SU-DHL-6 (cell line): Measurements from ENCODE around the gene CLNK.

Experiments
- H2AFZ ChIP-seq: fragments of 200-600 bp; sonication (generic); 2 replicates; pipeline ENCODE4 v1.6.1; 2014; ENCODE audit warnings: low read depth, mild to moderate bottlenecking, moderate library complexity, mixed read lengths, antibody characterized with exemption, low read length; ENCODE audit not compliant: severe bottlenecking
- H3F3A ChIP-seq: fragments of 200-600 bp; shearing (Covaris generic); 2 replicates; pipeline ENCODE4 v1.6.0; 2016; ENCODE audit warnings: antibody characterized with exemption, mild to moderate bottlenecking; ENCODE audit not compliant: insufficient read depth
- H3K27ac ChIP-seq: fragments of 200-600 bp; sonication (generic); 2 replicates; pipeline ENCODE4 v1.5.1; 2016; ENCODE audit warnings: low read depth, mild to moderate bottlenecking, low read length, moderate library complexity, mixed read lengths
- H3K27me3 ChIP-seq: fragments of 200-600 bp; sonication (generic), shearing (Covaris generic); 2 replicates; pipeline ENCODE4 v1.6.0; 2014; ENCODE audit warnings: mild to moderate bottlenecking, low read length
- H3K36me3 ChIP-seq: fragments of 200-600 bp; sonication (generic); 2 replicates; pipeline ENCODE4 v1.6.1; 2014; ENCODE audit warnings: mild to moderate bottlenecking, low read length, mixed read lengths
- H3K4me2 ChIP-seq: fragments of 300-600, 200-600 bp; shearing (Covaris generic), sonication (generic); 2 replicates; pipeline ENCODE4 v1.6.0; 2014; ENCODE audit warnings: low read length, low read depth, mild to moderate bottlenecking; ENCODE audit not compliant: poor library complexity, severe bottlenecking
- H3K4me3 ChIP-seq: fragments of 200-600 bp; sonication (generic); 2 replicates; pipeline ENCODE4 v1.5.1; 2014; ENCODE audit warnings: antibody characterized with exemption, low read length, mild to moderate bottlenecking, mixed read lengths; ENCODE audit not compliant: insufficient read depth, poor library complexity, severe bottlenecking
- H3K79me2 ChIP-seq: fragments of 200-600 bp; sonication (generic); 2 replicates; pipeline ENCODE4 v1.6.1; 2014; ENCODE audit warnings: mild to moderate bottlenecking, low read length, moderate library complexity; ENCODE audit not compliant: insufficient read depth
- H3K9ac ChIP-seq: fragments of 200-600 bp; sonication (generic); 2 replicates; pipeline ENCODE4 v1.7.0; 2014; ENCODE audit warnings: mild to moderate bottlenecking, low read length
- H3K9me2 ChIP-seq: fragments of 200-600 bp; sonication (generic); replicated peaks from 2 replicates; pipeline ENCODE4 v1.6.1; 2014; ENCODE audit warnings: low read length; ENCODE audit not compliant: insufficient read depth
- H3K9me3 ChIP-seq: fragments of 200-600 bp; sonication (generic); 2 replicates; pipeline ENCODE4 v1.6.1; 2014; ENCODE audit warnings: low read length, mixed read lengths; ENCODE audit not compliant: insufficient read depth
- H4K20me1 ChIP-seq: fragments of 200-600 bp; sonication (generic); 2 replicates; pipeline ENCODE4 v1.6.1; 2014; ENCODE audit warnings: low read depth, mild to moderate bottlenecking, antibody characterized with exemption, low read length, moderate library complexity, mixed read lengths
- CTCF ChIP-seq: fragments of 200-600 bp; sonication (generic); IDR thresholded peaks from one replicate; pipeline ENCODE4 v1.5.1; 2017; ENCODE audit warnings: antibody characterized with exemption, mild to moderate bottlenecking, low read length, moderate library complexity; ENCODE audit not compliant: insufficient read depth, poor library complexity, severe bottlenecking
- EZH2phosphoT487 ChIP-seq: fragments of 200-600 bp; sonication (generic), shearing (Covaris generic); conservative IDR thresholded peaks from 2 replicates; pipeline ENCODE4 v1.6.1; 2018; ENCODE audit warnings: mild to moderate bottlenecking, antibody characterized with exemption, low read length, moderate library complexity, mixed read lengths

Gene CLNK

GRCh38 chr4:10690185-10690907 is 5.8 kb upstream of the CLNK start:
- TF ChIP-seq EZH2phosphoT487, result no peak
- no peak for TF ChIP-seq CTCF
- Histone ChIP-seq H3K79me2 (no peaks in the 10 kb centered on the region), H3K9me3 (no peaks in the 10 kb centered on the region), H3K9ac (no peak overlapping the region), H3F3A (no peaks in the 10 kb centered on the region), H2AFZ (no peak overlapping the region), H3K36me3 (no peaks in the 10 kb centered on the region), H3K27ac (no peak overlapping the region), H3K4me3 (no peak overlapping the region), H3K27me3 (no peaks in the 10 kb centered on the region), H4K20me1 (no peaks in the 10 kb centered on the region), H3K4me2 (no peak overlapping the region), H3K9me2 (no peaks in the 10 kb centered on the region)

GRCh38 chr4:10688846-10689245 is 4.3 kb upstream of the CLNK start:
- H3F3A ChIP-seq, result no peaks in the 10 kb centered on the region
- H3K27ac ChIP-seq, result no peak overlapping the region
- H3K4me2 ChIP-seq, result no peak overlapping the region
- H3K4me3 ChIP-seq, result no peak overlapping the region
- H2AFZ ChIP-seq, result no peak overlapping the region
- no peaks in the 10 kb centered on the region for H3K9me2 ChIP-seq
- no peaks in the 10 kb centered on the region for H3K36me3 ChIP-seq
- H3K27me3 ChIP-seq, result no peaks in the 10 kb centered on the region
- no peak for TF ChIP-seq CTCF
- no peaks in the 10 kb centered on the region for H4K20me1 ChIP-seq
- no peaks in the 10 kb centered on the region for H3K79me2 ChIP-seq
- no peaks in the 10 kb centered on the region for H3K9me3 ChIP-seq
- no peak overlapping the region for H3K9ac ChIP-seq

DNA sequence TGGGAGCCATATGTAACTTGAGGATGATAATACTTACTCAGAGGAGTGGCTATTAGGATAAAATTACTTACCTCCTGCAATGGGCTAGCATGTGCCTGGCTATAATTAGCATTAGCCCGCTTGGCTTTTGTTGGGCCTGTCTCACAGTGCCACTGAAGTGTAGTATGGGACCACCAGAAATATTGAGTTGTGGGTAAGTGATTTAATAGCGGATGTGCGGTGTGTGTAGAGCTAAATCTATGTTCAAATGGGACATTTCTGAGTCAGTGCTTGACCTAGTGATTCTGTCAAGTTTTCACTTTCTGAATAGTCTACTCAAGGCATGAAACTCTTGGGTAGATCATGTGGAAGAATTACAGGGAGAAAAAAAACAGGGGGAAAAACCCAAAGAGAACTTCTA is 3.5 kb upstream of the CLNK start:
- Histone ChIP-seq H3K4me2 (no peak overlapping the region), H3F3A (no peaks in the 10 kb centered on the region), H3K4me3 (no peak overlapping the region), H3K27ac (no peak overlapping the region), H3K9ac (no peak overlapping the region), H3K36me3 (no peaks in the 10 kb centered on the region), H4K20me1 (no peaks in the 10 kb centered on the region), H3K9me3 (no peaks in the 10 kb centered on the region), H2AFZ (no peak overlapping the region), H3K79me2 (no peaks in the 10 kb centered on the region), H3K27me3 (no peaks in the 10 kb centered on the region), H3K9me2 (no peaks in the 10 kb centered on the region)
- TF ChIP-seq CTCF (no peak), EZH2phosphoT487 (no peak)
